IgD-negative memory B cell (primary cell): ENCODE results near the gene ACAA2. TPM values are rescaled to one million over a fixed set of nuclear protein-coding genes. Genes with fewer than 3 reads are reported as not detected.

ENCODE experiments used
- H3K27ac Mint-ChIP-seq, 3 donors: one replicate each; pipeline ENCODE4 v1.8.0; 2020 to 2022; ENCODE audit warnings: mild to moderate bottlenecking in 3 of 3, mixed read lengths in 3 of 3, moderate library complexity in 1 of 3
- H3K27me3 Mint-ChIP-seq: one replicate; pipeline ENCODE4 v1.8.0; 2021; ENCODE audit warnings: mixed read lengths
- H3K36me3 Mint-ChIP-seq: one replicate; pipeline ENCODE4 v1.8.0; 2020; ENCODE audit warnings: mild to moderate bottlenecking, mixed read lengths
- H3K4me1 Mint-ChIP-seq, 3 donors: one replicate each; pipeline ENCODE4 v1.8.0; 2020 to 2022; ENCODE audit warnings: mixed read lengths in 3 of 3, mild to moderate bottlenecking in 1 of 3
- H3K4me3 Mint-ChIP-seq, 4 donors: one replicate each; pipeline ENCODE4 v1.8.0; 2020 to 2022; ENCODE audit warnings: mild to moderate bottlenecking in 4 of 4, mixed read lengths in 4 of 4, moderate library complexity in 3 of 4
- H3K9me3 Mint-ChIP-seq, 3 donors: one replicate each; pipeline ENCODE4 v1.8.0; 2020 to 2021; ENCODE audit warnings: mixed read lengths in 3 of 3, mild to moderate bottlenecking in 1 of 3
- polyA plus RNA-seq: library from polyadenylated mRNA; unstranded; fragments of 300-500 nt; fragmentation: Illumina TruSeq; gene quantifications from one replicate; pipeline ENCODE4 v1.2.3, GENCODE V29; 2021

ACAA2 gene, protein sequence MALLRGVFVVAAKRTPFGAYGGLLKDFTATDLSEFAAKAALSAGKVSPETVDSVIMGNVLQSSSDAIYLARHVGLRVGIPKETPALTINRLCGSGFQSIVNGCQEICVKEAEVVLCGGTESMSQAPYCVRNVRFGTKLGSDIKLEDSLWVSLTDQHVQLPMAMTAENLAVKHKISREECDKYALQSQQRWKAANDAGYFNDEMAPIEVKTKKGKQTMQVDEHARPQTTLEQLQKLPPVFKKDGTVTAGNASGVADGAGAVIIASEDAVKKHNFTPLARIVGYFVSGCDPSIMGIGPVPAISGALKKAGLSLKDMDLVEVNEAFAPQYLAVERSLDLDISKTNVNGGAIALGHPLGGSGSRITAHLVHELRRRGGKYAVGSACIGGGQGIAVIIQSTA
- polyA plus RNA-seq = 41.7 TPM

DNA sequence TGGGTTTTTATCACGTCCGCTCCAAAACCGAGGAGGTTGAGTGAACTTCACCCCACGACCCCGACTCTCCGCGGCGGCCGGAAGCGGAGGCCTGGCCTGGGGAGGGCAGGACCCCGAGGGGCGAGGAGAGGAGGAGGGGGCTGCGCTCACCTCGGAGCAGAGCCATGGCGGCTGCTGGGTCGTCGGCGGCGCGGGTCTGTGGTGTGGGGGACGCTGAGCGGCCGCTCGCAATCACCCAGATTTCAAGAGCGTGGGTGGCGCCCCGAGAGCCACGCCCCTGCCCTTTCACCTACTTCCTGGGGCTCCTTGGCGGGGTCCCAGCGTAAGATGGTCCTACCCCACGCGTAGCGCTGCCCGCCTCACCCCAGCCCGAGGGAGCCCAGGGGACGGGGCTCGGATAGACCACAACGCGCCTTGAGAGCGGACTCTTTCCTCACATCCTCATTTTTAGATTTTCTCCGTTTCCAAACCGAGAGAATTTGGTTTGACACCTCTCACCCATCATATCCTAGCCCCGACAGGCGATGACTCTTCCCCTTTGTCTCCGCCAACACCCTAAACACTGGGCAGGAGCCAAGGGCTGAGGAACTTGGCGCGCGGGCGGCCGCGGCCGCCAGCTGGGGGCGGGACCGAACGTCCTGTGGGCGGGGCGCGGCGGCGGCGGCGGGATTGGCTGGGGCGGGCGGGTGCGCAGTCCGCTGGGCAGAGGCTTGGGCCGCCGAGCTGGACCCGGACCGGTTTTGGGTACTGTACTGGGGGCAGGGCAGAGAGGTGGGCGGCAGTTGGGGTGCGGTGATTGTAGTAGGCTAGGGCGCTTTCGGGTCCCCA is at the start of gene ACAA2:
Gene ACAA2 (minus strand): TSS at position 215 of the 828 bp plus-strand sequence. CDS start 49 bp downstream, at position 166.
- Mint-ChIP-seq H3K4me1 (peaks cover 17 to 21% (median 20%) of the 10 kb centered on the region in 3 donors), H3K4me3 (peak within 1 kb of the TSS; percentile 95 to 99 (median 98)), H3K9me3 (peaks cover 5 to 8% (median 5%) of the 10 kb centered on the region in 3 donors), H3K27ac (peak within 1 kb of the TSS; percentile 59 to 97 (median 74)), H3K36me3 (peaks cover 2% of the 10 kb centered on the region), H3K27me3 (no peaks in the 10 kb centered on the region)

DNA sequence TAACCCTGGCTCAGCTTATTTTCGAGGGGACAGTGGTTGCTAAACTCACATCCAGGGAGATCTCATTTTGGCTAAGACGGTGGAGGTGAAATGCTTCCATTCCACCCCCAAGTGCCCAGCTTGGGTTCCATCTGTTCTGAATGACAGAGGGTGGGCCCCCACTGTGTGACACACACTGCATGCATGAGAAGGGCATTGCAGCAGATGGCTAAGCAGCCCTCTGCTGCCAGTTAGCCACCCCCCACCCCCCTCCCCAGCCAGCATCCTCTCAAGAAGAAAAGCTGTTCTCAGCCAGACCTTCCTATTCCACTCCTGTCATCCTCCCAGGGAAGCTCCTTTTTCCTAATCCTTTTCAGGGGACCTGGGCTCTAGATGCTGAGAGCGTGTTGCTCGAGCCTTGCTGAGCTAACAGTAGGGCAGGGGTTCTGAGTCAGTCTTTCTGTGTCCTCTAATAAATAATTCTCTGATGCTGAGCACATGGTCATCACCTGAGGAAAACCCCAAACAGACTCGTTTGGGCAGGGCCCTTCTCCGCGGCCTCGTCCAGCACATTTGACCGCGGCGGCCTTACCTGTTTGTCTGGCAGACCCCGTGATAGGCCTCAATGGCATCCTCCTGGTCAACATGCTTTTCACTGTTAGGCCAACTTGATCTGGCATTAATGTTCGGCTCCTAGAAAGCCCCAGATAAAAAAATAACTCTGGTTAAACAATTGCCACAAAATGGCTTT is 49.5 kb upstream of the ACAA2 start:
- H3K36me3 Mint-ChIP-seq = peaks cover 3% of the 10 kb centered on the region
- H3K4me3 Mint-ChIP-seq = no peak overlapping the region
- no peaks in the 10 kb centered on the region for H3K9me3 Mint-ChIP-seq
- H3K27me3 Mint-ChIP-seq = no peaks in the 10 kb centered on the region
- peak overlapping the region in 1 of 3 donors; percentile 83 for H3K27ac Mint-ChIP-seq
- no peaks in the 10 kb centered on the region for H3K4me1 Mint-ChIP-seq

DNA sequence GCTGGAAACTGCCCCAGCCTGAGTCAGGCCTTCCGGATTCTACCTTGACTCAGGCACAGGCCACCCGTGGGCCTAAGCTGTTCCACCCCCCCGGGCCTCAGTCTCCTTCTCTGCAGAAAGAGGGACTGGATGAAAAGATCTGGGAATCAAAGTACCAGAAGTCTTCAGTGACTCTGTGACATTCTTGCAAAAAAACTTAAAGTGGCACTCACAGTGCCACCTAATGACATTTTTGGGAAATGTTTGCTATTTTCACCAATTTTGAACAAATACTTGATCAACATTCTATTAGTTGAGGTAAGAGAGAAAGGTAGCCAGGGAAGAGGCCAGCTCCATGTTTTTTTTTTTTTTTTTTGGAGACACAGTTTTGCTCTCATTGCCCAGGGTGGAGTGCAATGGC is 48.3 kb upstream of the ACAA2 start:
- no peak overlapping the region for H3K27ac Mint-ChIP-seq
- no peaks in the 10 kb centered on the region for H3K36me3 Mint-ChIP-seq
- no peaks in the 10 kb centered on the region for H3K4me1 Mint-ChIP-seq
- H3K27me3 Mint-ChIP-seq = no peaks in the 10 kb centered on the region
- H3K4me3 Mint-ChIP-seq = no peak overlapping the region
- no peaks in the 10 kb centered on the region for H3K9me3 Mint-ChIP-seq

DNA sequence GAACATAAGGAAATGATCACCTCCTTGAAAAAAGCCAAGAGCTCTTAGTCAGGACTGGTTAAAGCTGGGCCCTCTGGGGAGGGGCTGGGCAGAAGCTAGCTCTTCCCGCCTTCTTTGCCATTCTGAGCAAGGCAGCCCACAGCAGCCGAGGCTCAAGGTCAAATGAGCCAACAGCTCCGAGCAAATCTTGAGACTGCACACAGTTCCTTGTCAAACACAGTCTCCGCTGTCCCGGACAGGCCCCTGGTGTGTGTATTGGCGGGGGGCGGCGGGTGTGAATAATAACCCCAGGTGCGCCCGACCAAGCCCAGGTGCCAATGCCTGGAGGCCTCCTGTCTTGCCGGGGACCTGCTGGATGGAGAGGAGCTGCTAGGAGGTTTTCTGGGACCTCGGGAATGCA is 46.4 kb upstream of the ACAA2 start:
- Mint-ChIP-seq H3K4me1 (no peaks in the 10 kb centered on the region), H3K4me3 (no peak overlapping the region), H3K36me3 (no peaks in the 10 kb centered on the region), H3K27ac (no peak overlapping the region), H3K27me3 (no peaks in the 10 kb centered on the region), H3K9me3 (no peaks in the 10 kb centered on the region)

DNA sequence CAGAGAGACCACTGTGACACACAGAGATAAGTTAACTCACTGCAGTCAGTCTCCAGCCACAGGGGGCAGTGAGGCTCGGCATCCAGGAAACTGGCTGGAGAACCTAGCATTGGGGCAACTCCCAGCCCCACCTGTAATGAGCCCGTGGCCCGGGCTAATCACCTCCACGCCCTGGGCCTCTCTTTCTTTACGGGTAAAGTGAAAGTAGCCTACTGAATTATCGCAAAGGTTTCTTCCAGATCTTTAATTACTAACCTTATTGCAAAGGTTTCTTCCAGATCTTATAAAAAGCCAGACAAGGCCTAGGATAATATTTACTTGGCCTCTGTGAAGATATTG is 45.7 kb upstream of the ACAA2 start:
- no peaks in the 10 kb centered on the region for H3K4me1 Mint-ChIP-seq
- H3K36me3 Mint-ChIP-seq = no peaks in the 10 kb centered on the region
- H3K27ac Mint-ChIP-seq = no peak overlapping the region
- no peak overlapping the region for H3K4me3 Mint-ChIP-seq
- no peaks in the 10 kb centered on the region for H3K27me3 Mint-ChIP-seq
- H3K9me3 Mint-ChIP-seq = no peaks in the 10 kb centered on the region

DNA sequence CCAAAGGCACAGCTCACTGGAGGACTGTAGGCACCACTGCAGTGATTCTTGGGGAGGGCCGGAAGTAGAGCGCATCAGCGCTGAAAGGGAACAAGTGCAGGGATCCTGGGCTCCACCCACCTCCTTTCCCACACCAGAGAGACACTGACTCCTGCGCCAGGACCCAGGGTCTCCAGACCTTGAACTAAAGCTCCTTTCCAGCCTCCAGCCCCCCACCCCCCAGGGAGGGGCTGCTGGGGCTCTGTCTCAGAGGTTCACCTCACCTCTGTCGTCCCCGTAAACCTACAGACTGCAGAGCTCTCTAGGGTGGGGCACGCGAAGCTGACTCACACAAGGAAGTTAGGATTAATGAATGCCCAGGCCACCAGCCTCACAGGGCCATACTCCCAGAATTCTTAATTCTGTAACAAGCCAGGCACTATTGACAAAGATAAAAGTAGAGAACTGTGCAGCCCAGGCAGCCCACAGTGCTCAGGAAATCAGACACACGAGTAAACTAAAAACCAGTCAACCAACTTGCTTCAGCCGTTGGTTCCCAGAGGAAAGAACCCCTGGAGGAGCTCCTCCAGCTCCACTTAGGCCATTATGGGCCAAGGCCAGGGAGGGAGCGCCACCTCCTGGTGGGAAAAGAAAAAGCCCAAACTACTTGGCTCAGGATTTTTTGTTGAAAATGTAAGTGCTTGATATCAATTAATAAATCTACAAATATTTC is 45.1 kb upstream of the ACAA2 start:
- H3K27me3 Mint-ChIP-seq = no peaks in the 10 kb centered on the region
- no peaks in the 10 kb centered on the region for H3K4me1 Mint-ChIP-seq
- no peaks in the 10 kb centered on the region for H3K36me3 Mint-ChIP-seq
- H3K27ac Mint-ChIP-seq = no peak overlapping the region
- H3K4me3 Mint-ChIP-seq = no peak overlapping the region
- H3K9me3 Mint-ChIP-seq = no peaks in the 10 kb centered on the region

DNA sequence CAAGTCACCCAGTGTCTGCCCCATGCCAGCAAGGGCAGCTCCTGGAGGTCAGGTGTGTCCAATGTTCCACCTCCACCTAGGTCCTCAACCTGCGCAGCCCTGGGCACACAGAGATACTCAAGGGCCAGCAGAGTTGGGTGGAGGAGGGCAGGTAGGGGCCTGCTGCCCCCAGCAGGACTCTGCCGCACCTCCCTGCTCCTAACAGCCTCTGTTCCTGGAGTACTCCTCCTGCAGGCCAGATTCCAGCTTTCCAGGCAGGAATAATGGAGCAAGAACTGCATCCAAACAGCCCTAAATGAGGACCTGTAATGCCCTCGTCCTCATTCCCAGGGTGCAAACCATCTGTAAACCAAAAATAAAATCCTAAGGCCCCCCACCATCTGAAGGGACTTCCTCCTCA is 44.4 kb upstream of the ACAA2 start:
- Mint-ChIP-seq H3K36me3 (no peaks in the 10 kb centered on the region), H3K4me1 (no peaks in the 10 kb centered on the region), H3K4me3 (no peak overlapping the region), H3K27ac (no peak overlapping the region), H3K9me3 (no peaks in the 10 kb centered on the region), H3K27me3 (no peaks in the 10 kb centered on the region)

DNA sequence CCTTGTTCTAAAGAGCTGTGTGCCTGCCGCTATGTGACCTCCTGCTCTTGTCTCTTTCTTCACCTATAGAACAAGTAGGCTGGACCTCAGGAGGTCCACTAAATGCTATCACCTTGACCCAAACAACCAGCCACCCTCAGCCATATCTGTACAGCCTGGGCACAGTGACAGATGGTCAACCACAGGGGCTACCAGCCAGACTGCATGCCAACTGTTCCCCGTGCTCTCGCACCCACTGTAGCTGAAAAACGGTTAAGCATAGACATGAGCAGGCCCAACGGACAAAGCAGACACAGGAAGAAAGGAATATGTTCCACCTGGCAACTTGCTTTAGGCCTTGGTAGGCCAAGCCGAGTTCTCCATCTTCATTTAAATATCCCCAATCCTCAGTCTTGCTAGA is 43.2 kb upstream of the ACAA2 start:
- Mint-ChIP-seq H3K4me3 (no peak overlapping the region), H3K4me1 (no peaks in the 10 kb centered on the region), H3K27ac (no peak overlapping the region), H3K9me3 (no peaks in the 10 kb centered on the region), H3K27me3 (no peaks in the 10 kb centered on the region), H3K36me3 (no peaks in the 10 kb centered on the region)

DNA sequence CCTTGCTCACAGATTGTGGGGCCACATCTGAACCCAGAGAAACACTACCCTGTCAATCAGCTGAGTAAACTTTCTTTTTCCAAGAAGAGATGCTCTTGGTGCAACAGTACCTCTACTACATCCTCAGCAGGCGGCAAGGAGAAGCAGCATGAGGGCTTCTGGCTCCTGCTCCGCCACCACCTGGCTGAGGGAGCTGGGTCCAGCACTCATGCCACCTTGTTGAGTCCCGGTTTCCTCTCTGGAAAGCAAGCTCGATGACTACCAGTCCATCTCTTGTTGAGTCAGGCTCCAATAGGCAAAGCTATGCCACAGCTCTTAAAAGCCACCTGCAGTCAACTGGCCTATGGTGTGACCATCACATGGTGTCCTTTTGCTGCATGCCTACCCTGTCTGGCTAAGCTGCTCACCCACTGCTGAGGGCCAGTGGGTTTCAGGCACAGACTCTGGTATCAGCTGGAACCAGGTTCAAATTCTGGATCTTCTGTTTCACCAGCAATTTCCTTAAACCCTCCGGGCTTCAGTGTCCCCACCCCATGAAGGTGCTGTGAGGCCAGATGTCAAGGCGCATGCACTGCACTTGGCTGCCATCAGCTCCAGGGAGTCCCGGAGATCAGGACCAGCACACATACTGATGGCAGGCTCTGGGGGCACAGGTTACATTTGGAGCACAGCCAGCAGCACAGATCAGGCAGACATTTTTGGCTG is 42.5 kb upstream of the ACAA2 start:
- Mint-ChIP-seq H3K27ac (no peak overlapping the region), H3K9me3 (no peaks in the 10 kb centered on the region), H3K4me1 (no peaks in the 10 kb centered on the region), H3K27me3 (no peaks in the 10 kb centered on the region), H3K4me3 (no peak overlapping the region), H3K36me3 (no peaks in the 10 kb centered on the region)

DNA sequence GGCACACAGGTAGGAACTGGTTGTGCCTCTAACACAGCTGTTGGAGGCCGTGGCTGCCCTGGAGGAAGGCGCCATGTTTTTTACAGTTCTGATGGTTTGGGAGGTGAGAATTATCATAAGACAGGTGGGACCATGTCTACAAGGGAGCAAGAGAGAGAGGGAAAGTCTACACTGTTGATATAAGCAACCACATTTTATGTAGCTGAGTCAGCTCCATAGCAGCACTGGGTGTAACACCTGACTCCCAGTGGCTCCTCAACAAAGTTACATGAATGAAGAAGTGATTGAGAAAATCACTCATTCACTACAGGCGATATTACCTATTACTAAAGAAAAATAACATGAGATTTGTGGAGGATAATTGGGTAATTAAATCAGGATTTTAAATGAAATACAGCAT is 41.3 kb upstream of the ACAA2 start:
- Mint-ChIP-seq H3K27me3 (no peaks in the 10 kb centered on the region), H3K4me1 (no peaks in the 10 kb centered on the region), H3K36me3 (no peaks in the 10 kb centered on the region), H3K27ac (no peak overlapping the region), H3K4me3 (no peak overlapping the region), H3K9me3 (no peaks in the 10 kb centered on the region)

DNA sequence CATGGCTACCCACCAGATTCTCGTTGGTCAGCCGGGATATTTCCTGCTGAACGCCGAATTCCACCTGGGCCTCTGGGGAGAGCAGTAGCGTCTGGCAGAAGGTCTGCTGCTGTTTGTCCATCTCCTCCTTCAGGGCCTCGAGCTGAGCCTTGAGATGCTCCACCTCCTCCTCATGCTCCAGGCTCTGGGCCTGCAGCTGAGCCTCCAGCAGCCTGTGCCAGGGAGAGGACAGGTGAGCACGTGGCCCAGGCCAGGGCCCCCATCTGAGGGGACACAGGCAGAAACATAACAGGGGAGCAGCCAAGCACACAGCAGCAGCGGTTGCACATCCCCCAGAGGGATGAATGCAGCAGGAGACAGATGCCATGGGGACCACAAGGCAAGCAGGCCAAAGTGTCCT is 40.1 kb upstream of the ACAA2 start:
- Mint-ChIP-seq H3K27me3 (peaks cover under 1% of the 10 kb centered on the region), H3K36me3 (no peaks in the 10 kb centered on the region), H3K9me3 (no peaks in the 10 kb centered on the region), H3K4me1 (no peaks in the 10 kb centered on the region), H3K27ac (no peak overlapping the region), H3K4me3 (no peak overlapping the region)

DNA sequence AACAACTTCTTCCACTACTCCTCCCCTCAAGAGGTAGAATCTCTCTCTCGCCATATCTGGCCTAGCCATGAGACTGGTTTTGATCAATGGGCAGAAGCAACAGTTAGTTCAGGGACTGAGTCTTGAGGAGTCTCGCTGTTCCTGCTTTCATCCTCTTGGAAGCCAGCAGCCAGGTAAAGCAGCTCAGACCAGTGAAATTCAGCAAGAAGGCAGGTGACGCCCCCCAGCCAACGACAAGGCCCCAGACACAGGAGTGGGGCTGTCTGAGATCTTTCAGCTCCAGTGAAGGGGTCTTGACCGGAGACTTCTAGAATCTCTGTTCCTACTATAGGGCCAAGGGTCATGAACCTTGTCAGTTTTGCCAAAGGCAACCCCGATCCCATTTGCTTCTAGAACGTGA is 39.7 kb upstream of the ACAA2 start:
- H3K4me3 Mint-ChIP-seq = no peak overlapping the region
- H3K27ac Mint-ChIP-seq = no peak overlapping the region

DNA sequence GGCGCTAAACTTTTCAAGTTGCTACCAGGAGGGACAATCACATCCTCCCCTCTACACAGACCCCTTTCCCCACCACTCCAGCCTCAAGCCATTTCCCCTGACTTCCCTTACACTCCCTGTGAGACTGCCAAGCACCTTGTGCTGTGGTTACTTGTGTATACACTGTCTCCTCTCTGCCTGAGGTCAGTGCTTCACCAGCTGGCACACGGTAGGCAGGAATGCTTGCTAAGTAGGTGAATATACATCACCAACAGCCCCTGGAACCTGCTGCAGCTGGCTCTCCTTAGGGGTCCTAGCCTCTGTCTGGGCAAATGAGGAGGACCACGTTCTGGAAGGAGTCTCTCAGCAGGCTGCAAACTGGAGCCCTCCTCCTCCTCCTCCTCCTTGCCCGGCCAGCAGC is 38.3 kb upstream of the ACAA2 start:
- Mint-ChIP-seq H3K36me3 (peaks cover under 1% of the 10 kb centered on the region), H3K4me3 (no peak overlapping the region), H3K27ac (no peak overlapping the region), H3K9me3 (no peaks in the 10 kb centered on the region), H3K4me1 (no peaks in the 10 kb centered on the region), H3K27me3 (peaks cover 2% of the 10 kb centered on the region)

More for the DNA sequence above, 39.7 kb upstream of the ACAA2 start:
- Mint-ChIP-seq H3K27me3 (peaks cover 2% of the 10 kb centered on the region), H3K9me3 (no peaks in the 10 kb centered on the region), H3K4me1 (no peaks in the 10 kb centered on the region), H3K36me3 (no peaks in the 10 kb centered on the region)

DNA sequence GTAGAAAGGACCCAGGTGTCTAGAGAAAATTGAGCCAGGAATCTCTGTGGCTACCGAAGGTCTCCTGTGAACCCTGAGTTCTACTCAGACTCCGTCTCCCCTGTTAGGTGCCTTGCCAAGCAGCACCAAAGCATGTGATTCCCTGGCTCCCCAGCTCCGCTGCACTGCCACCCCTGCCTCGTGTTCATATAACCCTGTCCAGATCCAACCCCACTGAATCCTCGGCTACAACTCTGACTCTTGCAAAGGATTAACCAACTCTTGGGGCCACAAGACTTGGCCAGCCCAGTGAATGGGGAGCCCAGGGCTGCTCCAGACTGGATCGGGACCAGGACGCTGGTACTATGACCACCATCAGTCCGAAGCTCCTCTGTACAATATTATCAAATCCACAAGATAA is 37.3 kb upstream of the ACAA2 start:
- Mint-ChIP-seq H3K4me1 (peaks cover 0 to 1% (median 0%) of the 10 kb centered on the region in 3 donors), H3K4me3 (no peak overlapping the region), H3K27ac (no peak overlapping the region), H3K9me3 (no peaks in the 10 kb centered on the region), H3K36me3 (peaks cover 2% of the 10 kb centered on the region), H3K27me3 (peaks cover 6% of the 10 kb centered on the region)
